NCI-H510A treated with DMSO at 0.1 percent for 48 hours (cell line): ENCODE measurements around the gene ANXA5.

Source experiments
- DNase-seq: peaks from one replicate; lab custom pipeline; 2025; lab: John Stamatoyannopoulos, UW

Gene ANXA5

GRCh38 chr4:121712001-121712651 lies 15.3 kb upstream of the ANXA5 start:
- DNase-seq, result no peak

GRCh38 chr4:121711263-121712000 lies 14.7 kb upstream of the ANXA5 start:
- DNase-seq, result peak; percentile 43

GRCh38 chr4:121709766-121710405 lies 13.1 kb upstream of the ANXA5 start:
- no peak for DNase-seq

GRCh38 chr4:121707344-121707743 lies 10.6 kb upstream of the ANXA5 start:
- no peak for DNase-seq

- no peak for DNase-seq
Measured at GRCh38 chr4:121706595-121707021, 9.8 kb upstream of the ANXA5 start.

- DNase-seq, result no peak
Measured at GRCh38 chr4:121705521-121705920, 8.7 kb upstream of the ANXA5 start.

DNA sequence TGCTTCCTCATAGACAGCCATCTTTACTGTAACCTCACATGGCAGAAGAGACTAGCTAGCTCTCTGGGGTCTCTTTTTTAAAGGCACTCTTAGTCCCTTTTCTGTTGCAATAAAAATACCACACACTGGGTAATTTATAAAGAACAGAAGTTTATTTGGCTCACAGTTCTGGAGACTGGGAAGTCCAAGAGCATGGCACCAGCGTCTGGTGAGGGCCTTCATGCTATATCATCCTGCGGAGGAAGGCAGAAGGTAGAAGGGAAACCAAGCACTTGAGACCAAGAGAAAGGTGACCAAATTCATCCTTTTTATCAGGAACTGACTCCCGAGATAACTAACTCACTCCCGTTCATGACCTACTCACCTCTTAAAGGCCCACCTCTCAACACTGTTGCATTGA lies 5.4 kb upstream of the ANXA5 start:
- DNase-seq, result no peak

DNA sequence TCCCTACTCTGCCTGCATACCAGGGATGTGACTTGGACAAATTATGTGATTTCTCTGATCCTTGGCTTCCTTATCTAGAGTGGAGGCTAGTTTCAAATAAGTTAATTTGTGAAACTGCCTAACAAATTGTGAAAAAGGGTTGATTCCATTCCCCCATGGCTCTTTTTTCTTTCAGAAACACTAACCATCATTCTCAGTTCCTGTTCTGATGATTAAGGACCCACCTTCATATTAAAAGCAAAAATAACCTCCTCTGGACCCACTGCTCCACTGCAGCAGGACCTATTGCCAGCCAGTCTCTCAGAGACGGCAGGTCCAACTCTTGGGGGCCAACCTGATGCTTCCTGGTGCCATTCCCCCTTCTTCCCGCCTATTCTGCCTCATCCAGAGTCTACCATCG lies 4.5 kb upstream of the ANXA5 start:
- no peak for DNase-seq

DNA sequence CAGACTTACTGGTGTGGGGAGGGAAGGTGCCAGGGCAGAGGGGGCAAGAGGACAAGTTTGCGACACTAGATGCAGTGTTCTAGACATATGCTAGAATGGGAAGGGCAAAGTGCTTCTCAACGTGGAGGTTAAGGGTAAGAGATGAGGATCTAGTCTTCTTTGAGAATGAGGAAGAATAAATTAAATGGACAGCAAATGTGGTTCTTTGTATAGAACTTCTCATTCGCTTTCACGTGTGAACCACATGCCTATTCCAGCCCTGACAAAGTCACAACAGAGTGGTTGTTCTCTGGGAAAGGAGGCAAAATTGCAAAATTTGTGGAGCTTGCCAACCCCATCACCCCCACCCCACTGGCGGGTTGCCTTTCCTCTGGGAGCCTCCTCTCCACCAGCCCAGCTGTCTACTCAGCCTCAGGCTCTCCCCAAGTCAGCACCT lies 1.5 kb upstream of the ANXA5 start:
- no peak for DNase-seq

DNA sequence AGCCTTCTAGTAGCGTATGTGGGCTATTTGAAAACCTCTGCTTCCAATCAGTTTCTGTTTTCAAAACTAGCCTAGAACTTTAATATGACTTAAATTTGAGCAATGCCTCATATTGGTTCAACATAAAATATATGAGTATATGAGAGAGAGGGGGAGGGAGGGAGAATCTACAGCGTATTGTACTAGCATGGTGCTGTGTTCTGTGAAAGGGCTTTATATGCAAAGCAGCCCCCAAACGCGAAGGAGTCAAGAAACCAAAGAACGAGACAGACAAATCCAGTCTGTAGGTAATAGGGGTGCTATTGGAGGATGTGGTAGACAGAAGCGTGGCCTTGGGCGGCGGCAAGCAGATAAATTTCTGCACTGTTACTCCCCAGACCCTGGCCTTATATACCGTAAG lies 784 bp upstream of the ANXA5 start:
- no peak for DNase-seq

- DNase-seq, result no peak
Measured at GRCh38 chr4:121696170-121696580, 605 bp downstream of the ANXA5 start.

DNA sequence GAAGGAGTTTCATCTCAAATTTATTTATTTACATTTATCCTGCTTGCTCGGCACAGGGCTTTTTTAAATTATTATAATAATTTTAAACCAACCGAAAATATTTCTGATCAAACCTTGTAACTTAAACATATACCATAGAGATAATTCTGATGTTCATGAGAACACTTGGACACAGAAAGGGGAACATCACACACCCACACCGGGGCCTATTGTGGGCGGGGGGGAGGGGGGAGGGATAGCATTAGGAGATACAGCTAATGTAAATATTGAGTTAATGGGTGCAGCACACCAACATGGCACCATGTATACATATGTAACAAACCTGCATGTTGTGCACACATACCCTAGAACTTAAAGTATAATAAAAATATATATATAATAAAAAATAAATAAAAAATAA lies 2.9 kb downstream of the ANXA5 start:
- DNase-seq, result no peak

- DNase-seq, result no peak
Measured at GRCh38 chr4:121693450-121693849, 3.3 kb downstream of the ANXA5 start.

DNA sequence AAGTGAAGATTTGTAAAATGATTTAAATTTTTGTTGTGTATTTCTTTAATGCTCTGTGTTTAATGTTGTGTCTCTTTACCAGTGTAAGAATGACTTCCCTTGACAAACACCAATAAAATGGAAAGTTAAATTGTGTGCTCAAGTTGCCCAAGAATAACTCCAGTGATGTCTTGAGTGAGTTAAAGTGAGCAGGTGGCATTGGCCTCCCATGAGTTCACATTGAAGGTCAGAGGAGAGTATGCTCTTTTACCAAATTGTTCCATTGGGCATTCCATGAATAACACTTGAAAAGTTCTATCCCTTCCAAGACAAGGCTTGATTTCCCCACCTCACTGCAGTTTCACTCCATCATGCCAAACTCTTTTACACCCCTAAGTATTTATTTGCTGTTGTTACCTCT lies 4.5 kb downstream of the ANXA5 start:
- no peak for DNase-seq

DNA sequence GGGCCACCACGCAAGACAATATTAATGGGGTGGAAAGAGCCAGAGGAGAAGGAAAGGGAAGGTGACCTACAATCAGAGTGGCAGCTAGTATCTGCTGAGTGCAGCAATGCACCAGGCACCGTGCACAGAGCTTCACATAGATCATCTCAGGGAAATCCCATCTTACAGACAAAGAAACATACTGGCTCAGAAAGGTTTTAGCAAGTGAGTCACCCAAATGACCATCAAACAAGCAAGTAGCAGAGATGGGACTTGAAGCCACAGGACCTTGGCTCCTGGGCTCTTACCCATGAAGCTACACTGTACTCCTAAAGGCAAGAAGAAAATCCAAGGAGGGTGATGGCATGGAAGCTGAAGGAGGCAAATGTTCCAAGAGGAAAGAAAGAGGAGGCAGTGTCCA lies 6.8 kb downstream of the ANXA5 start:
- DNase-seq, result no peak

GRCh38 chr4:121688701-121689100 lies 8.1 kb downstream of the ANXA5 start:
- no peak for DNase-seq

GRCh38 chr4:121688261-121688660 lies 8.5 kb downstream of the ANXA5 start:
- DNase-seq, result no peak

DNA sequence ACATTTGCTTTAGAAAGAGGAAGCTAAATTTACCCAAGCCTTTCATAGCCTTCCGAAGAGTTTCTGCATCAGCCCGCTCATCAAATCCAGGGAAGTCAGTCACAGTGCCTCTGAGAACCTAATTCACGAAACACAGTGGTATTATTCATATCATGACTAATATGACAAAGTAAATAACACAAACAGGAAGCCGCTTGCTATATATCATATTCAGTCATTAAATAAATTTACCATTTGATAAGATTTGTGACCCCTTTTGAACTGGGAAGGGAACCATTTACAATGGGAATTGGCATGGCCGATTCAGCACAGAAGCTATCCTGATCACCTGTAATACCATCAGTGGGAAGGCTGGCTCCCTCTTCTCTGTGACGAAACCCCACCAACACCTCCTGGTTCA lies 10.5 kb downstream of the ANXA5 start:
- DNase-seq, result no peak

- DNase-seq, result no peak
Measured at GRCh38 chr4:121685257-121685656, 11.5 kb downstream of the ANXA5 start.

- no peak for DNase-seq
Measured at GRCh38 chr4:121684561-121684960, 12.2 kb downstream of the ANXA5 start.

DNA sequence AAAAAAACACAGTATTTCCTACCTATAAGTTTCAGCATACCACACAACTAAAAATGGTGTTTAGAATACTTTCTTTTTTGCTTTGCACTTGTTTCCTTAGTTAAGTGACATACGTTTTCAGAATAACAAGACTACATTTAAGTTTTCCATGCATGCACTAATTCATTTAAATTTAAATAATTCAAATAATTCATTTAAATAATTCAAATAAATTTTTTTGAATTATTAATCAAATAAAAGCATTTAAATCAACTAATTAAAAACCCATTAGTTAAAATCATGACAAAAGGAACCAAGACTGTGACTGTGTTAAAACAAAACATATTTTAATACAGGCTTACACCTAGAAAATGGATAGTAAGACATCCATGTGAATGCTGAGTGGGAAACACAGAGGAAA lies 12.8 kb downstream of the ANXA5 start:
- no peak for DNase-seq

- no peak for DNase-seq
Measured at GRCh38 chr4:121680571-121680970, 16.2 kb downstream of the ANXA5 start.

- DNase-seq, result no peak
Measured at GRCh38 chr4:121679951-121680350, 16.8 kb downstream of the ANXA5 start.
